Measurements from ENCODE around the gene SH3BGRL2.

Gene SH3BGRL2

GRCh38 chr6:79697430-79697829 lies 66.3 kb downstream of the SH3BGRL2 start:
- no peaks in the 10 kb centered on the region for H3K4me1 ChIP-seq (ENCODE audit: control insufficient read depth, insufficient read depth, low read length)
- no peaks in the 10 kb centered on the region for H3K9me3 ChIP-seq (ENCODE audit: control insufficient read depth, insufficient read depth, low read length)
- no peak for DNase-seq (ENCODE audit: low read depth, low spot score)
- no CpG with 5 or more reads among the region's 4 CpGs for WGBS (ENCODE audit: insufficient coverage, insufficient read length)
- H3K36me3 ChIP-seq (ENCODE audit: control insufficient read depth, insufficient read depth, low read length), result no peaks in the 10 kb centered on the region
- no peak overlapping the region for H3K4me3 ChIP-seq (ENCODE audit: low read length)
- H3K27ac ChIP-seq (ENCODE audit: low read length), result no peak overlapping the region
- H3K27me3 ChIP-seq (ENCODE audit: control insufficient read depth, insufficient read depth, low read length), result peaks cover 1% of the 10 kb centered on the region; the same call in 1 of the 2 replicates

- peaks cover 1% of the 10 kb centered on the region; the same call in 1 of the 2 replicates for H3K27me3 ChIP-seq (ENCODE audit: control insufficient read depth, insufficient read depth, low read length)
- H3K27ac ChIP-seq (ENCODE audit: low read length), result no peak overlapping the region
- no peak for DNase-seq (ENCODE audit: low read depth, low spot score)
- no peaks in the 10 kb centered on the region for H3K36me3 ChIP-seq (ENCODE audit: control insufficient read depth, insufficient read depth, low read length)
- H3K4me3 ChIP-seq (ENCODE audit: low read length), result no peak overlapping the region
- no peaks in the 10 kb centered on the region for H3K4me1 ChIP-seq (ENCODE audit: control insufficient read depth, insufficient read depth, low read length)
- no peaks in the 10 kb centered on the region for H3K9me3 ChIP-seq (ENCODE audit: control insufficient read depth, insufficient read depth, low read length)
- WGBS (ENCODE audit: insufficient coverage, insufficient read length), result no CpG with 5 or more reads among the region's 7 CpGs
Observed at GRCh38 chr6:79699606-79700005, 68.5 kb downstream of the SH3BGRL2 start.

- Histone ChIP-seq H3K27me3 (ENCODE audit: control insufficient read depth, insufficient read depth, low read length) (no peaks in the 10 kb centered on the region), H3K9me3 (ENCODE audit: control insufficient read depth, insufficient read depth, low read length) (no peaks in the 10 kb centered on the region), H3K4me1 (ENCODE audit: control insufficient read depth, insufficient read depth, low read length) (no peaks in the 10 kb centered on the region), H3K36me3 (ENCODE audit: control insufficient read depth, insufficient read depth, low read length) (no peaks in the 10 kb centered on the region), H3K27ac (ENCODE audit: low read length) (no peak overlapping the region), H3K4me3 (ENCODE audit: low read length) (no peak overlapping the region)
- WGBS (ENCODE audit: insufficient coverage, insufficient read length), result no CpG with 5 or more reads among the region's 5 CpGs
- no peak for DNase-seq (ENCODE audit: low read depth, low spot score)
Observed at GRCh38 chr6:79702691-79703090, 71.6 kb downstream of the SH3BGRL2 start.

- Histone ChIP-seq H3K9me3 (ENCODE audit: control insufficient read depth, insufficient read depth, low read length) (no peaks in the 10 kb centered on the region), H3K27ac (ENCODE audit: low read length) (no peak overlapping the region), H3K36me3 (ENCODE audit: control insufficient read depth, insufficient read depth, low read length) (no peaks in the 10 kb centered on the region), H3K4me3 (ENCODE audit: low read length) (no peak overlapping the region), H3K27me3 (ENCODE audit: control insufficient read depth, insufficient read depth, low read length) (no peaks in the 10 kb centered on the region), H3K4me1 (ENCODE audit: control insufficient read depth, insufficient read depth, low read length) (no peaks in the 10 kb centered on the region)
- no CpG with 5 or more reads among the region's 2 CpGs for WGBS (ENCODE audit: insufficient coverage, insufficient read length)
- DNase-seq (ENCODE audit: low read depth, low spot score), result no peak
Observed at GRCh38 chr6:79704200-79704599, 73.1 kb downstream of the SH3BGRL2 start.

GRCh38 chr6:79705456-79705995 lies 74.4 kb downstream of the SH3BGRL2 start:
- Histone ChIP-seq H3K27ac (ENCODE audit: low read length) (no peak overlapping the region), H3K9me3 (ENCODE audit: control insufficient read depth, insufficient read depth, low read length) (no peaks in the 10 kb centered on the region), H3K4me1 (ENCODE audit: control insufficient read depth, insufficient read depth, low read length) (no peaks in the 10 kb centered on the region), H3K4me3 (ENCODE audit: low read length) (no peak overlapping the region), H3K27me3 (ENCODE audit: control insufficient read depth, insufficient read depth, low read length) (no peaks in the 10 kb centered on the region), H3K36me3 (ENCODE audit: control insufficient read depth, insufficient read depth, low read length) (no peaks in the 10 kb centered on the region)
- WGBS (ENCODE audit: insufficient coverage, insufficient read length), result no CpG with 5 or more reads among the region's 5 CpGs
- DNase-seq (ENCODE audit: low read depth, low spot score), result no peak

- Histone ChIP-seq H3K4me1 (ENCODE audit: control insufficient read depth, insufficient read depth, low read length) (no peaks in the 10 kb centered on the region), H3K27me3 (ENCODE audit: control insufficient read depth, insufficient read depth, low read length) (no peaks in the 10 kb centered on the region)
- WGBS (ENCODE audit: insufficient coverage, insufficient read length), result no CpG with 5 or more reads among the region's 3 CpGs
Observed at GRCh38 chr6:79706527-79706926, 75.4 kb downstream of the SH3BGRL2 start.

GRCh38 chr6:79707621-79708020 lies 76.5 kb downstream of the SH3BGRL2 start:
- H3K4me3 ChIP-seq (ENCODE audit: low read length), result no peak overlapping the region
- H3K27me3 ChIP-seq (ENCODE audit: control insufficient read depth, insufficient read depth, low read length), result no peaks in the 10 kb centered on the region
- no peaks in the 10 kb centered on the region for H3K9me3 ChIP-seq (ENCODE audit: control insufficient read depth, insufficient read depth, low read length)
- H3K4me1 ChIP-seq (ENCODE audit: control insufficient read depth, insufficient read depth, low read length), result no peaks in the 10 kb centered on the region
- no peak for DNase-seq (ENCODE audit: low read depth, low spot score)
- H3K36me3 ChIP-seq (ENCODE audit: control insufficient read depth, insufficient read depth, low read length), result no peaks in the 10 kb centered on the region
- no peak overlapping the region for H3K27ac ChIP-seq (ENCODE audit: low read length)
- no CpG with 5 or more reads among the region's 1 CpG for WGBS (ENCODE audit: insufficient coverage, insufficient read length)

More at GRCh38 chr6:79706527-79706926, 75.4 kb downstream of the SH3BGRL2 start:
- Histone ChIP-seq H3K9me3 (ENCODE audit: control insufficient read depth, insufficient read depth, low read length) (no peaks in the 10 kb centered on the region), H3K27ac (ENCODE audit: low read length) (no peak overlapping the region), H3K36me3 (ENCODE audit: control insufficient read depth, insufficient read depth, low read length) (no peaks in the 10 kb centered on the region), H3K4me3 (ENCODE audit: low read length) (no peak overlapping the region)
- no peak for DNase-seq (ENCODE audit: low read depth, low spot score)

- Histone ChIP-seq H3K36me3 (ENCODE audit: control insufficient read depth, insufficient read depth, low read length) (no peaks in the 10 kb centered on the region), H3K27ac (ENCODE audit: low read length) (no peak overlapping the region), H3K9me3 (ENCODE audit: control insufficient read depth, insufficient read depth, low read length) (no peaks in the 10 kb centered on the region), H3K4me3 (ENCODE audit: low read length) (no peak overlapping the region), H3K4me1 (ENCODE audit: control insufficient read depth, insufficient read depth, low read length) (no peaks in the 10 kb centered on the region), H3K27me3 (ENCODE audit: control insufficient read depth, insufficient read depth, low read length) (no peaks in the 10 kb centered on the region)
- DNase-seq (ENCODE audit: low read depth, low spot score), result no peak
- no CpG with 5 or more reads among the region's 3 CpGs for WGBS (ENCODE audit: insufficient coverage, insufficient read length)
Observed at GRCh38 chr6:79708095-79708791, 77.1 kb downstream of the SH3BGRL2 start.

GRCh38 chr6:79710127-79710526 lies 79.0 kb downstream of the SH3BGRL2 start:
- Histone ChIP-seq H3K4me1 (ENCODE audit: control insufficient read depth, insufficient read depth, low read length) (no peaks in the 10 kb centered on the region), H3K27me3 (ENCODE audit: control insufficient read depth, insufficient read depth, low read length) (no peaks in the 10 kb centered on the region), H3K9me3 (ENCODE audit: control insufficient read depth, insufficient read depth, low read length) (no peaks in the 10 kb centered on the region), H3K36me3 (ENCODE audit: control insufficient read depth, insufficient read depth, low read length) (no peaks in the 10 kb centered on the region), H3K4me3 (ENCODE audit: low read length) (no peak overlapping the region), H3K27ac (ENCODE audit: low read length) (no peak overlapping the region)
- no CpG with 5 or more reads among the region's 3 CpGs for WGBS (ENCODE audit: insufficient coverage, insufficient read length)
- no peak for DNase-seq (ENCODE audit: low read depth, low spot score)

GRCh38 chr6:79711167-79711566 lies 80.0 kb downstream of the SH3BGRL2 start:
- no CpG with 5 or more reads among the region's 4 CpGs for WGBS (ENCODE audit: insufficient coverage, insufficient read length)
- Histone ChIP-seq H3K36me3 (ENCODE audit: control insufficient read depth, insufficient read depth, low read length) (no peaks in the 10 kb centered on the region), H3K27ac (ENCODE audit: low read length) (no peak overlapping the region), H3K4me1 (ENCODE audit: control insufficient read depth, insufficient read depth, low read length) (no peaks in the 10 kb centered on the region), H3K27me3 (ENCODE audit: control insufficient read depth, insufficient read depth, low read length) (no peaks in the 10 kb centered on the region), H3K9me3 (ENCODE audit: control insufficient read depth, insufficient read depth, low read length) (no peaks in the 10 kb centered on the region), H3K4me3 (ENCODE audit: low read length) (no peak overlapping the region)
- no peak for DNase-seq (ENCODE audit: low read depth, low spot score)

- H3K4me3 ChIP-seq (ENCODE audit: low read length), result no peak overlapping the region
- no CpG with 5 or more reads among the region's 2 CpGs for WGBS (ENCODE audit: insufficient coverage, insufficient read length)
- no peak for DNase-seq (ENCODE audit: low read depth, low spot score)
- no peak overlapping the region for H3K27ac ChIP-seq (ENCODE audit: low read length)
- no peaks in the 10 kb centered on the region for H3K9me3 ChIP-seq (ENCODE audit: control insufficient read depth, insufficient read depth, low read length)
- H3K27me3 ChIP-seq (ENCODE audit: control insufficient read depth, insufficient read depth, low read length), result no peaks in the 10 kb centered on the region
- no peaks in the 10 kb centered on the region for H3K36me3 ChIP-seq (ENCODE audit: control insufficient read depth, insufficient read depth, low read length)
- no peaks in the 10 kb centered on the region for H3K4me1 ChIP-seq (ENCODE audit: control insufficient read depth, insufficient read depth, low read length)
Observed at GRCh38 chr6:79712144-79712543, 81.0 kb downstream of the SH3BGRL2 start.
